CD4-positive, alpha-beta T cell treated with Interleukin-6 for 4 hours (primary cell): ENCODE results near the gene NIN.
"Not testable (repeated sequence)": the region's sequence is repeated elsewhere in the genome, so short reads cannot be mapped to it uniquely, and the experiment has no call there.

Source experiments
- DNase-seq: peaks from one replicate; pipeline ENCODE4 v3.0.0-alpha.2; 2020; ENCODE audit warnings: mixed read lengths

The NIN gene

GRCh38 chr14:50837271-50837670, 6.3 kb upstream of the NIN start:
- no peak for DNase-seq

DNA sequence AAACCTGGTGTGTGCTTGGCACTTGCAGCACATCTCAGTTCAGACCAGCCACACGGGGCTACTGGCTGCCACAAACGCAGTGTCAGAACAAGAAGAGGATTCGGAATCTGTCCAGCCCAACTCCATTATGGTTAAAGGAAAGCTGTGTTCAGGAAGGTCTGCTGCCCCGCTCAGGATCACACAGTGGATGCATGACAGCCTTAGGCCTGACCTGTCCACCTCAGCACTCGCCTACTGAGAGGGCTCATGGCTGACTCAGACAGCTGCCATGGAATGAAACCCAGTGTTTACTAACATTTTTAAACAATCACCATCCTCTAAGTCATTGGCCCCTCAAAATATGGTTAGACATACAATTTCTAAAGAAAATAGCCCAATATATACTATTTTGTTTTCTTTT, 5.6 kb upstream of the NIN start:
- DNase-seq: no peak

DNA sequence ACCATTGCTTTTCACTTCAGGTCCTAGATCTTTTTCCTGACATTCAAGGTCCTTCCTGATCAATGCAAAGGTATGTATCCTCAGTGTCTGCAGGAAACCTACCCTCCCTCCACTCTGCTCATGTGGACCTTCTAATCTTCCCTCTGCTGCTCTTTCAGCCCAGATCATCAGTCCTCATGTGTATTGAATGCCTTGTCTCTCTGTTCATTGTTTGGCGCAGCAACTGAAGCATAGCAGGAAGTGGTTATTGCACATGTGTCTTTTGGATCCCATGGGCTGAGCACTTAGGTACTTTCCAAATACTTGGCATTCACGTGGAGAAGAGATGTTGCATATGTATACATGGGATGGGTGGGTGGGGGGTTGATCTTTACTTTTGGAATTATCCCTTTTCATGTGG, 4.3 kb upstream of the NIN start:
- peak; percentile 50 for DNase-seq

GRCh38 chr14:50834802-50835276, 3.9 kb upstream of the NIN start:
- DNase-seq: no peak

GRCh38 chr14:50832935-50833630, 2.1 kb upstream of the NIN start:
- DNase-seq: no peak

- no peak for DNase-seq
Observed at GRCh38 chr14:50831726-50832168, 785 bp upstream of the NIN start.

- peak; percentile 74 for DNase-seq
Observed at GRCh38 chr14:50830044-50830931, 674 bp downstream of the NIN start.

- no peak for DNase-seq
Observed at GRCh38 chr14:50829489-50830043, 1.4 kb downstream of the NIN start.

GRCh38 chr14:50828721-50829488, 2.1 kb downstream of the NIN start:
- no peak for DNase-seq

- DNase-seq: no peak
Observed at GRCh38 chr14:50826681-50827080, 4.3 kb downstream of the NIN start.

GRCh38 chr14:50825307-50825706, 5.7 kb downstream of the NIN start:
- no peak for DNase-seq

- no peak for DNase-seq
Observed at GRCh38 chr14:50823762-50824636, 7.0 kb downstream of the NIN start.

GRCh38 chr14:50823051-50823761, 7.8 kb downstream of the NIN start:
- DNase-seq: no peak

DNA sequence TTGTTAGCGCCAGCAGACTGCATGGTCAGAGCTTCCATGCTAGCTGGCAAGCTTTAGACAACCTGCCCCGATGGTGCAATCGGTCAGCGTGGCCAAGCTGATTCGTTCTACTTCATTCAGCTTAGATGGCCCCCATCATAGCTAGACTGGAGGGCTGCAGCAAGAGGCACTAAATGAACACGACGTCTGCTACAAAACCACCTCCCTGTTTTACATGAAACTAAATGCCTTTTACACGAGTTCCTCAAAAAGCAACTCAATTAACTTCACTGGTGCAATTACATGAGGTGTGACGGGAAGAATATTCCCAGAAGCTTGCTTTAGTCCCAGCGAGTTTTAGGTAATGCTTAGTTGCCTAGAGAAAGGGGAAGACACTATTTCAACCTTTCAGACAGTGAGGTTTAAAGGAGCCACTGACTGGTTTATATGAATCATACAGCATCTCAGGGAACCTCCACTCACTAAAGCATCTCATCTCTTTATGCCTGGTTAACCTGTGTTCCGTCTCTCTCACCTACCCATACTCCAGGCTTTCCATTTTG, 8.4 kb downstream of the NIN start:
- no peak for DNase-seq

GRCh38 chr14:50821510-50822464, 9.2 kb downstream of the NIN start:
- peak; percentile 75 for DNase-seq

DNA sequence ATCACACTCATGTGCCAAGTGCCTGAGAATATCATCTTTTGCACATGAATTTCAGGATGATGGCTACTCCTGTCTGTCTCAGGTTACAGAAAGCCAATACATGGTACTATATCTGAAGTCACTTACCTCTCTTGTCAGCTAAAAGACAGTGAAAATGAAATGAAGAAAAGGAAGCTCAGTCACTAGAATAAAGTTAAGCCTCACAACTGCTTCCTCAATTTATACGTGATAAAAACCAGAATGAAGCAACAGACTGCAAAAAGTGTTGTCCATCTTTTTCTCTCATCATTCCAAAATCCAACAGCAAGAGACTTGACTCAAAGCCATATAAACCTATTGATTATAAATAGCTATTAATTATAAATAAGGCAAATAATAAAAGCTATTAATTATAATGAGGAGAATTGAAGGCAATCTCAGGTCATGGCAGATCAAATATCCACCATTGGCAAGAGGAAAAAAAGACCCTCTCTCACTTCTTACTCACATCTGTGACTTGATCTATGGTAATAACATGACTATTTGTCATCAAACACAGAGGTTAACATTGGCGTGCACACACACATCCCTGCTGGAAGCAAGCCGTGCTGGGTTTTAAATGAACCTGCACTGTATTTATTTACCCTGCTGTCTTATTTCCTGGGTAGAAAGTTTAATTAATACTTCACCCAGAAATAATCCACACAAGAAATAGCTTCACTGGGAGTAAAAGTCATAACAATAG, 10.0 kb downstream of the NIN start:
- DNase-seq: no peak

GRCh38 chr14:50819303-50819702, 11.7 kb downstream of the NIN start:
- DNase-seq: not testable (repeated sequence)

- DNase-seq: no peak
Observed at GRCh38 chr14:50816395-50817047, 14.4 kb downstream of the NIN start.
